ENCODE measurements around the gene MED17. TPM values are rescaled to one million over a fixed set of nuclear protein-coding genes. Genes with fewer than 3 reads are reported as not detected.
"Not testable (repeated sequence)": the region's sequence is repeated elsewhere in the genome, so short reads cannot be mapped to it uniquely, and the experiment has no call there.

The MED17 gene
- total and polyA plus RNA-seq, 2 of the 13 experiments (the other 11 are each of a cell fraction or from before 2014, with no cell fraction given) = 23.1 to 37.0 TPM

- TF ChIP-seq HMGXB3 (CRISPR knock-in tag; IDR thresholded peaks at IDR 0.05; ENCODE audit: borderline replicate concordance) (peak; percentile 20; the same call in 1 of the 2 replicates), KMT2B (CRISPR knock-in tag; IDR thresholded peaks at IDR 0.05) (0 out of 2 replicates have a peak, but pooled peaks have one; percentile 36), MIER3 (CRISPR knock-in tag; IDR thresholded peaks at IDR 0.05; ENCODE audit: borderline replicate concordance) (peak; percentile 82; the same call in 1 of the 2 replicates), FOXK1 (CRISPR knock-in tag; IDR thresholded peaks at IDR 0.05; ENCODE audit: borderline replicate concordance, low read depth) (peak; percentile 71), SOX13 (IDR thresholded peaks at IDR 0.05) (peak; percentile 67; the same call in 1 of the 2 replicates), SOX13 (CRISPR knock-in tag; conservative IDR thresholded peaks at IDR 0.05 in 1 of 2, IDR thresholded peaks at IDR 0.05 in 1 of 2) (peak in 1 of 2 experiments; percentile 98; a peak in 2 of 4 replicates), MIER2 (CRISPR knock-in tag; IDR thresholded peaks at IDR 0.05) (0 out of 2 replicates have a peak, but pooled peaks have one; percentile 42), EP300 (IDR thresholded peaks at IDR 0.05; ENCODE audit: low read depth in 2 of 2, low read length in 2 of 2) (peak in 1 of 2 experiments; percentile 45; a peak in 1 of 4 replicates), EP300 (CRISPR knock-in tag; IDR thresholded peaks at IDR 0.05; ENCODE audit: borderline replicate concordance) (peak; percentile 57; the same call in 1 of the 2 replicates), ETV5 (CRISPR knock-in tag; IDR thresholded peaks at IDR 0.05; ENCODE audit: borderline replicate concordance) (peak; percentile 61; the same call in 1 of the 2 replicates), CEBPG (CRISPR knock-in tag; IDR thresholded peaks at IDR 0.05) (peak; percentile 47; the same call in 1 of the 2 replicates), ZC3H4 (CRISPR knock-in tag; IDR thresholded peaks at IDR 0.05; ENCODE audit: borderline replicate concordance) (peak; percentile 61; the same call in 1 of the 2 replicates), MIXL1 (CRISPR knock-in tag; IDR thresholded peaks at IDR 0.05) (peak; percentile 69), FOXA1 (CRISPR knock-in tag; IDR thresholded peaks at IDR 0.05) (peak; percentile 88), TEF (CRISPR knock-in tag; IDR thresholded peaks at IDR 0.05) (0 out of 2 replicates have a peak, but pooled peaks have one; percentile 43), HDAC1 (CRISPR knock-in tag; IDR thresholded peaks at IDR 0.05) (peak; percentile 31; the same call in 1 of the 2 replicates), ELF3 (CRISPR knock-in tag; IDR thresholded peaks at IDR 0.05) (0 out of 2 replicates have a peak, but pooled peaks have one; percentile 25), ZBTB20 (CRISPR knock-in tag; IDR thresholded peaks at IDR 0.05; ENCODE audit: borderline replicate concordance, low read depth) (peak; percentile 36; the same call in 1 of the 2 replicates)
- TF ChIP-seq, protein P1, sequence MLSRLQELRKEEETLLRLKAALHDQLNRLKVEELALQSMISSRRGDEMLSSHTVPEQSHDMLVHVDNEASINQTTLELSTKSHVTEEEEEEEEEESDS (CRISPR knock-in tag; IDR thresholded peaks at IDR 0.05; ENCODE audit: borderline replicate concordance) = 0 out of 2 replicates have a peak, but pooled peaks have one; percentile 59
- not testable (repeated sequence) for TF ChIP-seq FOXA1 (IDR thresholded peaks at IDR 0.05)
- TF ChIP-seq, protein P2, sequence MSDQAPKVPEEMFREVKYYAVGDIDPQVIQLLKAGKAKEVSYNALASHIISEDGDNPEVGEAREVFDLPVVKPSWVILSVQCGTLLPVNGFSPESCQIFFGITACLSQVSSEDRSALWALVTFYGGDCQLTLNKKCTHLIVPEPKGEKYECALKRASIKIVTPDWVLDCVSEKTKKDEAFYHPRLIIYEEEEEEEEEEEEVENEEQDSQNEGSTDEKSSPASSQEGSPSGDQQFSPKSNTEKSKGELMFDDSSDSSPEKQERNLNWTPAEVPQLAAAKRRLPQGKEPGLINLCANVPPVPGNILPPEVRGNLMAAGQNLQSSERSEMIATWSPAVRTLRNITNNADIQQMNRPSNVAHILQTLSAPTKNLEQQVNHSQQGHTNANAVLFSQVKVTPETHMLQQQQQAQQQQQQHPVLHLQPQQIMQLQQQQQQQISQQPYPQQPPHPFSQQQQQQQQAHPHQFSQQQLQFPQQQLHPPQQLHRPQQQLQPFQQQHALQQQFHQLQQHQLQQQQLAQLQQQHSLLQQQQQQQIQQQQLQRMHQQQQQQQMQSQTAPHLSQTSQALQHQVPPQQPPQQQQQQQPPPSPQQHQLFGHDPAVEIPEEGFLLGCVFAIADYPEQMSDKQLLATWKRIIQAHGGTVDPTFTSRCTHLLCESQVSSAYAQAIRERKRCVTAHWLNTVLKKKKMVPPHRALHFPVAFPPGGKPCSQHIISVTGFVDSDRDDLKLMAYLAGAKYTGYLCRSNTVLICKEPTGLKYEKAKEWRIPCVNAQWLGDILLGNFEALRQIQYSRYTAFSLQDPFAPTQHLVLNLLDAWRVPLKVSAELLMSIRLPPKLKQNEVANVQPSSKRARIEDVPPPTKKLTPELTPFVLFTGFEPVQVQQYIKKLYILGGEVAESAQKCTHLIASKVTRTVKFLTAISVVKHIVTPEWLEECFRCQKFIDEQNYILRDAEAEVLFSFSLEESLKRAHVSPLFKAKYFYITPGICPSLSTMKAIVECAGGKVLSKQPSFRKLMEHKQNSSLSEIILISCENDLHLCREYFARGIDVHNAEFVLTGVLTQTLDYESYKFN (CRISPR knock-in tag; conservative IDR thresholded peaks at IDR 0.05) = peak; percentile 85
Measured at GRCh38 chr11:93745005-93745755, 38.9 kb upstream of the MED17 start (continued).

Measured in HepG2 (cell line).